Right cardiac atrium (tissue), 5 donors: ENCODE results near the gene GIGYF2. TPM values are rescaled to one million over a fixed set of nuclear protein-coding genes. Genes with fewer than 3 reads are reported as not detected.

Experiments
- ATAC-seq, 2 donors: fragments of 200-7000 bp; cut with Tn5 transposase; one replicate each; pipeline versions ENCODE4 v1.8.0 to v1.9.1; 2020; ENCODE audit warnings: moderate library complexity in 2 of 2, mild to moderate bottlenecking in 1 of 2
- DNase-seq, 3 donors: peaks; one replicate each; pipeline ENCODE4 v3.0.0-alpha.2; 2020
- H3K27ac ChIP-seq: one replicate; pipeline ENCODE4 v1.5.1; 2013; ENCODE audit warnings: mild to moderate bottlenecking, low read length, control low read depth, moderate library complexity
- H3K27me3 ChIP-seq: one replicate; pipeline ENCODE4 v1.6.1; 2013; ENCODE audit not compliant: control insufficient read depth, insufficient read depth
- H3K4me1 ChIP-seq: one replicate; pipeline ENCODE4 v1.6.1; 2013; ENCODE audit warnings: low read length; ENCODE audit not compliant: control insufficient read depth, insufficient read depth
- H3K4me3 ChIP-seq: one replicate; pipeline ENCODE4 v1.5.1; 2013; ENCODE audit warnings: low read length, control low read depth
- H3K9me3 ChIP-seq: one replicate; pipeline ENCODE4 v1.6.1; 2013; ENCODE audit warnings: low read length; ENCODE audit not compliant: control insufficient read depth
- WGBS: extraction: QIAGEN DNeasy Blood & Tissue Kit; methylation state at CpG from one replicate; pipeline ENCODE4 v1.1.7; 2013; 5-methylcytosine and 5-hydroxymethylcytosine counted together
- intact Hi-C, 4 donors: fragments of 100-400 bp; cut with DNase I; formaldehyde crosslinking; loops; one replicate each; pipeline versions ENCODE4 v1.11.0 to v1.14.0; 2022 to 2023
- polyA plus RNA-seq: library from polyadenylated mRNA; stranded (reverse); fragments of 200-250 nt; gene quantifications from one replicate; pipeline ENCODE4 v1.2.3, GENCODE V29; 2013
- total RNA-seq, 4 donors: library from RNA; stranded (reverse); fragmentation: NEBNext Ultra II Directional; extraction: Animal tissue kit (Norgen Biotek cat#: 25700); gene quantifications; one replicate each; pipeline ENCODE4 v1.2.1, GENCODE V29; 2021
- donor health status: healthy with polysubstance abuse.
- donor health status: DM: no; HTN: yes; CAD: no.
- donor health status: DM: no; HTN: no; CAD: no.
- donor health status: DM: no; HTN: yes; CAD: no; lungs with severe emphysema.
- donor health status: DM: yes; HTN: yes; CAD: no.

GIGYF2 gene
- total and polyA plus RNA-seq, 5 donors: 21.6 to 68.2 (median 61.3) TPM

DNA sequence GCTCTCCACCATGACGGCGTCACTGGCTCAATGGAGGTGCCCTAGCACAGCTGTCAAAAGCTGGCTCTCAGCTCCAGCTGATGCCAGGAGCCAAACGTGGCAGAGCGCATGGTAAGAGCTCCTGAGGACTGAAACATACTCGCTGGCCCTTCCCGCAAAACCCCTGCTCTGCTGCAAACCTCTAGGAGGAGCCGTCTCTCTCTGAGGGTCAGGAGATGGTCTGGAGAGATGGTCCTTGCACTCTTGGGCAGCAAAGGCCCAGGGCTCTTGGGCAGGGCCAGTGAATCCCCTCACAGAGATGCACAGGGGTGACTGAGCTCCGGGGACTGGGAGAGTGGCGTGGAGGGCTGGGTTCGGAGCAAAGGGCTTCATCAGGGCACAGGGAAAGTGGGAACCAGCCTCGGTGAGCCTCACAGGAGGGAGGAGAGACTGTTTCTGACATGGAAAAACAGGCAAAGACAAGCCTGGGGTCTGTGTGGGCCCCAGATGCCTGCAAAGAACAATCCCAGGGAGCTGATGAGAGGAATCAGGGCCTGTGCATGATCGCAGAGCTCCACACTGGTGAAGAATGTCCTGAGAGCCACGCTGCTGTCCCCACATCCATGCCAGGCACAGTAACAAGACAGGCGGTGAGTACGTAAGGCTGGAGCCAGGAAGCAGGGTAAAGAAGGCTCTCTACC is 190.2 kb downstream of the GIGYF2 start:
- no peaks in the 10 kb centered on the region for H3K9me3 ChIP-seq
- H3K4me3 ChIP-seq: no peak overlapping the region
- H3K27me3 ChIP-seq: no peaks in the 10 kb centered on the region
- 77% methylated on average over 15 of the region's 15 CpGs for WGBS
- H3K27ac ChIP-seq: no peak overlapping the region
- ATAC-seq (no peak), DNase-seq (no peak)
- no peaks in the 10 kb centered on the region for H3K4me1 ChIP-seq
- intact Hi-C loops: no loop called here

DNA sequence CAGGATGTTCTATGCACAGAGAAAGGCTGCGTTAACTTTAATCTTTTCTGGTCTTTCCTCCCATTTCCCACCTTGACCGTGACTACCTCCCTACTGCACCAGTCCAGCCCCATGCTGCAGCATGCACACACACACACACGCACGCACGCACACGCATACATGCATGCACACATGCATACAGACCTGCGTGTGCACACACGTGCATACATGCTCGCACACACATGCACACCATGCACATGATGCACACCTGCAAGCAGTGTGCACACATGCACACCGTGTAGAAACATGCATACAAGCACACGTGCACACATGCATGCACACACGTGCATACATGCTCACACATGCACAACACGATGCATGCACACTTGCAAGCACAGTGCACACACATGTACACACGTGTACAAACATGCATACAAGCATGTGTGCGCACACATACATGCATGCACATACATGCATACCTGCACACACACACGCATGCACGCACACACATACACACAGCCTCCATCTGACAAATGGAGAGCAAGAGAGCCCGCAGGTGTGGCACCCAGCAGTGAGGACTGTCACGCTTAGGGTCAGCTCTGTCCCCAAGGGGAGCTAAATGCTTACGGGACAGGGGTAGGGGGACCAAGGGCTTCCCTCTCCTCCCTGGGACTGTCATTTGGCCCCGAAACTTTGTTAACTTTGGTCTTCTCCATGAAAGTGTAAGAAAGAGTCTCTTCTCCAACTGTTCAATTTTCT is 191.1 kb downstream of the GIGYF2 start:
- DNase-seq: peak in 1 of 3 donors; percentile 25
- WGBS: 80% methylated on average over 21 of the region's 21 CpGs
- intact Hi-C loops: no loop called here

DNA sequence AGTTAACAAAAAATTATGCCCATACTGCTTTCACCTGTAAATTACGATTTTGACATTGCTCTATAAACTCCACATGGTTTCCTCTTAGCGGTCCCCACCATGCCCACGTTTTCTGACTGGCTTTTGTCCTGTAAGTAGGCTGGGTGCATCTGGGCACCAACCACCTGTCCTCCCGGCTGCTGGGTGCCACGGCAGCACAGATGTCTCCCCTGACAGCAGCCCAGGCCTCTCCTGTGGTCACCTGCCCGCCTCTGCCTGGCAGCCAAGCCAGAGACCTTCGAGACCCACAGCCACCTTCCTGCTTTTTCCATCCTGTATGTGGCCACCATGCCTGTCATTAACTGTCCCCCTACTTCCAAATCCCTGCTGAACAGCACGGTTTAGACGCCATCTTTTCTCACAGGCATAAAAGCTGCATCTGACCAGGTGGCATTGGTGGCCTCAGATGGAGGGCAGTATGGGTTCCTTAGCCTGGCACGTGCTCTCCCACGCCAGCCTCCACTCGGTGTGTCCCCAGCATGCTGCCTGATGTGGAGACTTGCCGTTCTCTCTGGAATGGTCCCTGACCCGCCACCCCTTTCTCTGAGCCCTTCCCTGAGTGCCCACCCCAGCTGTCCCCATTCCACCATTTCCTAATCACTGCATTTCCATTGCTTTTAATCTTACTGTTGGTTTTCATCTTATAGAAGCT is 191.9 kb downstream of the GIGYF2 start:
- intact Hi-C loops: no loop called here
- no peak for DNase-seq

More for the DNA sequence above, 191.1 kb downstream of the GIGYF2 start:
- no peaks in the 10 kb centered on the region for H3K27me3 ChIP-seq
- H3K27ac ChIP-seq: no peak overlapping the region
- no peaks in the 10 kb centered on the region for H3K4me1 ChIP-seq
- no peak for ATAC-seq
- no peaks in the 10 kb centered on the region for H3K9me3 ChIP-seq
- H3K4me3 ChIP-seq: no peak overlapping the region

DNA sequence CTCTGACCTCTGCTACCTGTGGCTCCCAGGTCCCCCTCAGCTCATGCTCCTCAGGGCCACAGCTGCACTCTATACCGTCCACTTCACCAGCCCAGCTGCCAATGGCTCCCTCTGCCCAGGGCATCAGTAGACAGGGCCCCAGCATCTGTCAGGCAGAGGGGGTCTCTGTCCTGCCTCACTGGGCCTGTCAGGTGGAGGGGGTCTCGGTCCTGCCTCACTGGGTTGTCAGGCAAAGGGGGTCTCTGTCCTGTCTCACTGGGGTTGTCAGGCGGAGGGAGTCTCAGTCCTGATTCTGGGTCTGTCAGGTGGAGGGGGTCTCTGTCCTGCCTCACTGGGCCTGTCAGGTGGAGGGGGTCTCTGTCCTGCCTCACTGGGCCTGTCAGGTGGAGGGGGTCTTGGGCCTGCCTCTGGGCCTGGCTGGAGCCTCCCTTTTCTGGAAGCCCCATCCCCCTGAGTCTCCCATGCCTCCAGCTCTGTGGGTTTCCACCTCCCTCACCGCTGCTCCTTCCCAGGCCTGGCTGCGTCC is 192.8 kb downstream of the GIGYF2 start:
- no peak overlapping the region for H3K27ac ChIP-seq
- H3K27me3 ChIP-seq: no peaks in the 10 kb centered on the region
- DNase-seq (peak in 1 of 3 donors; percentile 36), ATAC-seq (no peak)
- no peaks in the 10 kb centered on the region for H3K9me3 ChIP-seq
- intact Hi-C loops: no loop called here
- H3K4me1 ChIP-seq: no peaks in the 10 kb centered on the region
- no peak overlapping the region for H3K4me3 ChIP-seq
- 87% methylated on average over 5 of the region's 5 CpGs for WGBS

More for the DNA sequence above, 191.9 kb downstream of the GIGYF2 start:
- 87% methylated on average over 14 of the region's 14 CpGs for WGBS
- H3K27ac ChIP-seq: no peak overlapping the region
- H3K27me3 ChIP-seq: no peaks in the 10 kb centered on the region
- H3K4me1 ChIP-seq: no peaks in the 10 kb centered on the region
- no peak overlapping the region for H3K4me3 ChIP-seq
- no peaks in the 10 kb centered on the region for H3K9me3 ChIP-seq
- ATAC-seq: no peak

DNA sequence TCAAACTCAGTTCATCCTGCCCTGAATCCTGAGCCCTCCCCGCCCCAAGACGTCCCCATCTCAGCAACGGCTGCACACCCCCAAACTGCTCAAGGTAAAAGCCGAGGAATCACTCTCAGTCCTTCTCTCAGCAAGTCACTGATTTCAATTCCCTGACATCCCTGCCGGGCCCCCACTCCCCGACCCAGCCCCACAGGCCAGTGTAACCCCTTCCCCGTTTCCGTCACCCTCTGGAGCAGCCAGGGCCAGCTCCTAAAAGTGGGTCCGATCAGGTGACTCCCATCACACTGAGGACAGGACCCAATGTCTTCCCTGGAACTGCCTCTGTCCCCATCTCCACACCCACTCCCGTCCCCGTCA is 193.4 kb downstream of the GIGYF2 start:
- H3K27me3 ChIP-seq: no peaks in the 10 kb centered on the region
- no peaks in the 10 kb centered on the region for H3K9me3 ChIP-seq
- H3K4me3 ChIP-seq: no peak overlapping the region
- intact Hi-C loops: no loop called here
- ATAC-seq (no peak), DNase-seq (no peak)
- 82% methylated on average over 11 of the region's 11 CpGs for WGBS
- H3K27ac ChIP-seq: no peak overlapping the region
- no peaks in the 10 kb centered on the region for H3K4me1 ChIP-seq

DNA sequence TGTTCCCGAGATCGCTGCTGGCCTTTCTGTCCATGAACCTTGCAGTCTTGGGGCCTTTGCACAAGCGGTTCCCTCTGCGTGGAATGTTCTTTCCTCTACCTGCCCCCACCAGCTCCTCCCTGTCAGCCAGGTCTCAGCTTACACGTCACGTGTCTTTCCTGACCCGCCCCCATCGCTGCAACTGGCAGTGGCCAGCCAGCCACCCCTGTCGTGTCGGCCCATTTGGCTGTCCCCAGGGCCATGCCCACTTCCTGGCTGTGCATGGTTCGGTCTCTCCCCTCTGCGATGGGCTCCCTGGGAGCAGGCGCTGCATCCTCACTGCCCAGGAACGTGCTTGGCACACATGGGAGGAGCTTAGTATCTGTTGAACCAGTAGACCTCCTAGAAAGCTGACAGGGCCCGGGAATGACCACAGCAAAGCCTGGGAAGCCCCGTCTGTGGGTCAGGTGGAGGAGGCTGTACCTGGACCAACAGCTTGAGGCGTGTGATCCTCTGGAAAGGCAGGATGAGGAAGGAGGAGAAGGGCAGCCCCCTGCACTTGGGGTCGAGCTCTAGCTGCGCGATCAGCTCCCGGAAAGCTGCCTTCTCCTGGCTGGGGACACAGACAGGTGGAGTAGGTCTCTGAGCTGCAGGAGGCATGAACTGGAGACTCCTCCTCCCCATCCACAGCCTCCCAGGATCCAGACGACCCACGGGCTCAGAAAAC is 193.9 kb downstream of the GIGYF2 start:
- no peaks in the 10 kb centered on the region for H3K27me3 ChIP-seq
- H3K9me3 ChIP-seq: no peaks in the 10 kb centered on the region
- no peak overlapping the region for H3K27ac ChIP-seq
- no peaks in the 10 kb centered on the region for H3K4me1 ChIP-seq
- ATAC-seq (peak; percentile 26 to 42), DNase-seq (peak in 1 of 3 donors; percentile 67)
- intact Hi-C loops: no loop called here
- no peak overlapping the region for H3K4me3 ChIP-seq
- 35% methylated on average over 23 of the region's 23 CpGs for WGBS

DNA sequence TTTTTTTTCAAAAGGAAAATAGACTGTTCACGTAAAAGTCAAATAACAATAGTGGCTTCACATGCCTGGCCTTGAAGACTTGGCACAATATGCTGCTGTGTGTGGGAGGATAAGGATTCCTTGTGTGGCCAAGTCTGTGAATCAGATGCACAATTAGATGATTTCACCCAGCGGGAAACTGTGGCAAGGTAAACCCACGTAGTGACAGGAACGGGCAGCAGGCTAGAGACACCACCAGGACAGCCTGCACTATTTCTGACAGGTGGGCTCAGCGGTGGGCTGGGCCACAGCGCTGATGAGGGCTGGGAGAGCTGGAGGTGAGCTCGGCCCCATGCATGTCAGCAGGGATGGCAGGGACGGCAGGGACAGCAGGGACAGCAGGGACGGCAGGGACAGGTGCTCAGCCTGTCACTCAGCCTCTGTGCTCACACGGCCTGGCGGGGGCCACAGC is 194.5 kb downstream of the GIGYF2 start:
- Histone ChIP-seq H3K4me1 (no peaks in the 10 kb centered on the region), H3K4me3 (no peak overlapping the region), H3K27me3 (no peaks in the 10 kb centered on the region), H3K27ac (no peak overlapping the region), H3K9me3 (no peaks in the 10 kb centered on the region)
- ATAC-seq: no peak
- DNase-seq: no peak
- intact Hi-C loops: no loop called here
- WGBS: 61% methylated on average over 11 of the region's 11 CpGs

DNA sequence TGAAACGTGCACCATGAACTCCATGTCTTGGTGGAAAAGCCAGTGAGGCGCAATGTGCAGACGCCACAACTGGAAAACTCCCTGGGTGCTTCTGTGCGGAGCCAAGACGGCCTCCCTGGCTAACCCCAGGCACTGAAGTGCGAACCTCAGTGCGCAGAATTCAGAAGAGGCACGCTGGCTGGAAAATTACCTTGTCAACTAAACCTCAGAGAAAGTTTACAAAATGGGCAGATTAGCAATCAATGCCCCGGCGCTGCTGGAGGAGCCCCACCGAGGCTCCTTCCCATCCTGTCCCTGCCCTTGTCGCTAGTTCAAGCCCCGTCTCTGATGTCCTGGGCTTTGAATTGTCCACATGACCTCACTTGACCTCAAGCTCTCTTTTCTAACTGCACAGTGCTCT is 195.1 kb downstream of the GIGYF2 start:
- Histone ChIP-seq H3K4me3 (no peak overlapping the region), H3K9me3 (no peaks in the 10 kb centered on the region), H3K27ac (no peak overlapping the region), H3K27me3 (no peaks in the 10 kb centered on the region), H3K4me1 (no peaks in the 10 kb centered on the region)
- 93% methylated on average over 13 of the region's 13 CpGs for WGBS
- intact Hi-C loops: no loop called here
- DNase-seq (no peak), ATAC-seq (no peak)

DNA sequence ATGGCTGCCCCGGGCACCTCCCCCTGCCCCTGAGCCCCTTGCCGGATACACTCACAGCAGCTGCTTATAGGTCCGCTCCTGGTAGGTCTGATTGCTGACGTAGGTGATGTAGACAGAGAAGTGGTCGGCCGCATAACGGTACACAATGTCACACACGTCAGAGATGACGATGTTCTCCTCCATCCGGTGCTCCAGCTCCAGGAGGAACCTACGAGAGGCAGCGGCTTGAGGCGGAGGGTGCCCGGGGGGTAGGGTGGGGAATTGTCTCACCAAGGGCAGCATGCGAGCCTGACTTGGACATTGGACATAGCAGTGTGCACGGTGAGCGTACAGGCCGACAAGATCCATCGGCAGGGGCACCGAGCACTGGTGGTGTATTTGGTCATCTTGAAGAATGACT is 195.7 kb downstream of the GIGYF2 start:
- H3K9me3 ChIP-seq: no peaks in the 10 kb centered on the region
- no peak for ATAC-seq
- intact Hi-C loops: no loop called here
- no peaks in the 10 kb centered on the region for H3K27me3 ChIP-seq
- H3K4me1 ChIP-seq: no peaks in the 10 kb centered on the region
- DNase-seq: no peak
- no peak overlapping the region for H3K27ac ChIP-seq
- 90% methylated on average over 20 of the region's 20 CpGs for WGBS
- no peak overlapping the region for H3K4me3 ChIP-seq

DNA sequence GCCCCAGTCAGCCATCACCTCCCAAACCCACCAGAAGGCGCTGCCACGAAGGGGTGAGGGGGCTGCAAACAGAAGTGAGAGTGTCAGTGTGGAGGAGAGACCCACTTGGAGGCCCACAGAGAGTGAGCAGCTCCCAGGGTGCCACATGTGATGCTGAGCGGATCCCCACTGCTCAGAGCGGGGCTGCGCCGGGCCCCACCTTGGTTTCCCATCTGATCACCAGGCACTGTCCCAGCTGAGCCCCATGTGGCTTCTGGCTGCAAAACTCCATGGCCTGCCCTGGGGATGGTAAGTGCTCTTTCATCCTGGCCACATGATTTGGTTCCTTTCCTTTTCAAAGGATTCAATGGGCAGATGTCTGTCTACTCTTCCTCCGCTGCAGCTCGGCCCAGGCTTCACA is 196.7 kb downstream of the GIGYF2 start:
- no peaks in the 10 kb centered on the region for H3K4me1 ChIP-seq
- WGBS: 94% methylated on average over 8 of the region's 8 CpGs
- no peaks in the 10 kb centered on the region for H3K9me3 ChIP-seq
- H3K27ac ChIP-seq: no peak overlapping the region
- DNase-seq: peak in 1 of 3 donors; percentile 43
- H3K27me3 ChIP-seq: no peaks in the 10 kb centered on the region
- ATAC-seq: no peak
- intact Hi-C loops: no loop called here
- H3K4me3 ChIP-seq: no peak overlapping the region
